PFSK-1 (cell line): ENCODE results near the gene CYP1A1.

Experiments used
- FOXP2 ChIP-seq: optimal IDR thresholded peaks from 2 replicates; pipeline ENCODE3; 2011; ENCODE audit warnings: borderline replicate concordance, control low read depth, inconsistent platforms; ENCODE audit not compliant: insufficient read depth; ENCODE audit errors: extremely low read length, extremely low read depth
- POLR2AphosphoS5 ChIP-seq: IDR thresholded peaks from 2 replicates; pipeline ENCODE4 v1.6.1; 2012; ENCODE audit warnings: low read depth, mild to moderate bottlenecking, control low read depth, low read length, moderate library complexity
- REST ChIP-seq, 2 experiments: IDR thresholded peaks; 2 replicates each; pipeline versions ENCODE4 v1.6.1 to v1.8.0; 2011 to 2012; ENCODE audit warnings: low read depth in 2 of 2, low read length in 2 of 2, control low read depth in 1 of 2, inconsistent platforms in 1 of 2, mild to moderate bottlenecking in 1 of 2, moderate library complexity in 1 of 2; ENCODE audit not compliant: insufficient read depth in 1 of 2
- SIN3A ChIP-seq: IDR thresholded peaks from 2 replicates; pipeline ENCODE4 v1.6.1; 2012; ENCODE audit warnings: mild to moderate bottlenecking, low read length, moderate library complexity, borderline replicate concordance; ENCODE audit not compliant: insufficient read depth
- TAF1 ChIP-seq: IDR thresholded peaks from 2 replicates; pipeline ENCODE4 v1.6.1; 2012; ENCODE audit warnings: low read length, control low read depth, borderline replicate concordance; ENCODE audit not compliant: insufficient read depth

The CYP1A1 gene

GRCh38 chr15:74692327-74692726 is 33.0 kb downstream of the CYP1A1 start:
- TF ChIP-seq SIN3A: no peak
- TF ChIP-seq FOXP2: no peak
- TF ChIP-seq TAF1: no peak
- TF ChIP-seq REST (IDR thresholded peaks at IDR 0.05; ENCODE audit: insufficient read depth in 1 of 2, low read depth in 2 of 2, low read length in 2 of 2): no peak
- TF ChIP-seq POLR2AphosphoS5: no peak

GRCh38 chr15:74683758-74684157 is 41.6 kb downstream of the CYP1A1 start:
- no peak for TF ChIP-seq TAF1
- TF ChIP-seq SIN3A: no peak
- no peak for TF ChIP-seq REST (IDR thresholded peaks at IDR 0.05; ENCODE audit: insufficient read depth in 1 of 2, low read depth in 2 of 2, low read length in 2 of 2)
- TF ChIP-seq POLR2AphosphoS5: no peak
- no peak for TF ChIP-seq FOXP2

- TF ChIP-seq REST (IDR thresholded peaks at IDR 0.05; ENCODE audit: insufficient read depth in 1 of 2, low read depth in 2 of 2, low read length in 2 of 2) (no peak), TAF1 (no peak), SIN3A (no peak), FOXP2 (no peak), POLR2AphosphoS5 (no peak)
These were observed 42.4 kb downstream of the CYP1A1 start for GRCh38 chr15:74682954-74683353.

- no peak for TF ChIP-seq SIN3A
- no peak for TF ChIP-seq TAF1
- no peak for TF ChIP-seq FOXP2
- TF ChIP-seq POLR2AphosphoS5: no peak
- TF ChIP-seq REST (IDR thresholded peaks at IDR 0.05; ENCODE audit: insufficient read depth in 1 of 2, low read depth in 2 of 2, low read length in 2 of 2): no peak
These were observed 44.9 kb downstream of the CYP1A1 start for GRCh38 chr15:74680456-74680855.

- TF ChIP-seq TAF1: no peak
- no peak for TF ChIP-seq POLR2AphosphoS5
- no peak for TF ChIP-seq FOXP2
- TF ChIP-seq REST (IDR thresholded peaks at IDR 0.05; ENCODE audit: insufficient read depth in 1 of 2, low read depth in 2 of 2, low read length in 2 of 2): no peak
- no peak for TF ChIP-seq SIN3A
These were observed 48.5 kb downstream of the CYP1A1 start for GRCh38 chr15:74676801-74677200.
